Measurements from ENCODE around the gene TOM1.
"Not testable (repeated sequence)": the region's sequence is repeated elsewhere in the genome, so short reads cannot be mapped to it uniquely, and the experiment has no call there.

Gene TOM1

GRCh38 chr22:35377735-35378134 is 78.0 kb downstream of the TOM1 start:
- DNase-seq, result no peak

GRCh38 chr22:35378621-35379020 is 78.9 kb downstream of the TOM1 start:
- DNase-seq, result no peak

GRCh38 chr22:35379146-35379993 is 79.7 kb downstream of the TOM1 start:
- no peak for DNase-seq

DNA sequence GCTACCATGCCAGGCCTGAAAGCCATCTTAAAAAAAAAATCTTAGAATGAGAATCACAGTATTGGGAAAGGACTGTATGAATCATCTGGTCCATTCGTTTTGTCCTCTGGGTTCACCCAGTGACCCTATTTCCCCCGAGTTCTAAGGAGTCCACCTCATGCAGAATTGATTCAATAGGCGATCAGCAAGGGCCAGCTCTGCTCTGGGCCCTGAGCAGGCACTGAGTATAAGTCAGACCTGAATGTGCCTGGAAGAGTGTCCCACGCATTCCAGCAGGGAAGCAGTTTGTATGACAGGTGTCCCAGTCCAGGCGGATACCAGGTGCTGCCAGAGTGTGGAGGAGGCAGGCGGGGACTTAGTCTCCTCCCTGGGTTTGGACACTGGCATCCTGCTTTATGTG is 80.3 kb downstream of the TOM1 start:
- no peak for DNase-seq

DNA sequence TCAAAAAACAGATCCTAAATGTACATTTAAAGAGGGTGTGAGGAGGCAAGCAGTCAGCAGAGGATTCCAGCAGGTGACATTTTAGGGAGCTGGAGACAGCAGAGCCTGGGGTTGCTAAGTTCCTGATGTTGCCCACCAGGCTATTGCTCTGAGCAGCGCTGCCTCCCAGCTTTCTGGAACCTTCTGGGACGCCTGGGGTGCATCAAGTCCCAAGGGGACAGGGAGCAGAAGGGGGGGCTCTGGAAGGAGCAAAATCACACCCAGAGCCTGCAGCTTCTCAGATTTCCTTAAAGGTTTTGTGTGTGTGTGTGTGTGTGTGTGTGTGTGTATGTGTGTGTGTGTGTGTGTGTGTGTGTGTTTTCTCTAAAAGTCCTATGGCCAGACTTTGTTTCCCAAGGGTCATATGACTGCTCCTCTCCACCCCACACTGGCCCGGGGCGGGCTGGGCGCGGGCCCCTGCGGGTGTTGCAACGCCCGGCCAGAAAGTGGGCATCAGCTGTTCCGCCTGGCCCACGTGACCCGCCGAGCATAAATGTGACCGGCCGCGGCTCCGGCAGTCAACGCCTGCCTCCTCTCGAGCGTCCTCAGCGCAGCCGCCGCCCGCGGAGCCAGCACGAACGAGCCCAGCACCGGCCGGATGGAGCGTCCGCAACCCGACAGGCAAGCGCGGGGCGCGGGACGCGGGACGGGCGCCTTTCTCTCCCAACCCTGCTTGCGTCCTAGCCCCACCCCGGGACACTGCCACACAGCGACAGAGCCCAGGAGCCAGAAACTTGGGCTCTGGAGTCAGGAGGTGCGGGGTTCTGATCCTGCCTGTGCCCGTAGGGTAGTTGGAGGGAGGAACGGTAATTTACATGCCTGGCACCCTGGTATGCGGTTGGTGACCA is 81.1 kb downstream of the TOM1 start, which contains the start of gene HMOX1:
Gene HMOX1, plus strand, starts transcription at position 560 of the 887 bp plus-strand sequence. Its CDS starts 78 bp downstream, at position 638.
- peak; percentile 60 for DNase-seq

DNA sequence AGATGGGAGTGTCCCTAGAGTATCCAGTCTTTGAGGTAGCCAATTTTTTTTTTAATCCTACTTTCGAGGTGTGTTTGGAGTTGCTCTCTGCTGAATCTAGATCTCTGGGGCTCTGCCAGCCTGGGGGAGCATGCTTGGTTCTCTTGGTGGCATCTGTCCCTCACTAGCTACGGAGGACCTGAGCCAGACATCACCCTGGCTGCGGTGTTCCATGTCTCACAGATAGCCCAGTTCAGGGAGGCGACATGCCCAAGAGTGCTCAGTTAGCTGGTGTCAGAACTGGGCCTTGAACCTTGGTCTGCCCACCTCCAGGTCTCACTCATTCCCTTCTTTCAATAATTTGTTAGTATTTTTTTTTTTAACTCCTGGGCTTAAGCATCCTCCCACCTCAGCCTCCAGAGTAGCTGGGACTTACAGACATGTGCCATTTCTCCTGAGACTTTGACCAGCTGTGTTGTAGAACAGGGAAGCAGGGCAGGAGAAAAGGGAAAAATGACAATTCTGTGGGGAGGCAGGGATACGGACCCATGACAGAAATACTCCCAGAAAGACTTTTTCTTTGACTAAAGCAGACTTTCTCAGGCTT is 81.8 kb downstream of the TOM1 start:
- DNase-seq, result no peak

GRCh38 chr22:35383679-35384071 is 84.0 kb downstream of the TOM1 start:
- DNase-seq, result no peak

- DNase-seq, result no peak
Measured at GRCh38 chr22:35384527-35384926, 84.8 kb downstream of the TOM1 start.

- DNase-seq, result no peak
Measured at GRCh38 chr22:35384975-35385588, 85.4 kb downstream of the TOM1 start.

DNA sequence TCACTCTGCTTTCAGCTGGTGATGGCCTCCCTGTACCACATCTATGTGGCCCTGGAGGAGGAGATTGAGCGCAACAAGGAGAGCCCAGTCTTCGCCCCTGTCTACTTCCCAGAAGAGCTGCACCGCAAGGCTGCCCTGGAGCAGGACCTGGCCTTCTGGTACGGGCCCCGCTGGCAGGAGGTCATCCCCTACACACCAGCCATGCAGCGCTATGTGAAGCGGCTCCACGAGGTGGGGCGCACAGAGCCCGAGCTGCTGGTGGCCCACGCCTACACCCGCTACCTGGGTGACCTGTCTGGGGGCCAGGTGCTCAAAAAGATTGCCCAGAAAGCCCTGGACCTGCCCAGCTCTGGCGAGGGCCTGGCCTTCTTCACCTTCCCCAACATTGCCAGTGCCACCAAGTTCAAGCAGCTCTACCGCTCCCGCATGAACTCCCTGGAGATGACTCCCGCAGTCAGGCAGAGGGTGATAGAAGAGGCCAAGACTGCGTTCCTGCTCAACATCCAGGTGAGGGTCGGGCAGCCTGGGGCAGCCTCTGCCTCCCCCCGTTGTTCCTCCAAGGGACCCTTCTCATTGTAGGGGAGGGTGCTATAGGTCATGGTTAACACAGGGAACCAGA is 87.1 kb downstream of the TOM1 start:
- DNase-seq, result no peak

GRCh38 chr22:35390933-35391332 is 91.2 kb downstream of the TOM1 start:
- no peak for DNase-seq

GRCh38 chr22:35392357-35392756 is 92.7 kb downstream of the TOM1 start:
- no peak for DNase-seq

GRCh38 chr22:35393116-35394010 is 93.7 kb downstream of the TOM1 start:
- no peak for DNase-seq

GRCh38 chr22:35394011-35394312 is 94.3 kb downstream of the TOM1 start:
- DNase-seq, result no peak

DNA sequence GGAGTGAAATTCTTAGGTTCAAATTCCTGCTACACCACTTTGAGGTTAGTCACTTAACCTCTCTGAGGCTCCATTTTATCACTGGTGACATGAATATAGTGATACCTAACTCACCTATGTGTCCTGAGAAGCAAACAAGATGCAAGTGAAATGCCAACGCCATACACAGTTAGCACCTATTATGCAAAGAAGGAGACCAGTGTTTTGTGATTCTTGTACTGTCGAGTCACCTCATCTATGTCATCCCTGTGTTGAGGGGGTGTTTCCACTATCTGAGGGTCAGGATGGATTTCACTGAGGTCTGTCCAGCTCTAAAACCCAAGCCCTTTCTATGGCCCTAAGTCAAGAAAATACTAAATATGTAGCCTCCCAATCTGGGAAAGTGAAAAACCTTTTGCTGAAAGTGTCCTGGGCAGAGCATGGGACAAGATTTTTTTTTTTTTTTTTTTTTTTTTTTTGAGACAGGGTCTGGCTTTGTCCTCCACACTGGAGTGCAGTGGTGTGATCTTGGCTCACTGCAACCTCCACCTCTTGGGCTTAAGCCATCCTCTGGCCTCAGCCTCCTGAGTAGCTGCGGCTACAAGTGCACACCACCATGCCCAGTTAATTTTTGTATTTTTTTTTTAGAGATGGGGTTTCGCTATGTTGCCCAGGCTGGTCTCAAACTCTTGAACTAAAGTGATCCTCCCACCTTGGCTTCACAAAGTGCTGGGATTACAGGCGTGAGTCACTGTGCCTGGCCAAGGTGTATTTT is 95.3 kb downstream of the TOM1 start:
- no peak for DNase-seq

DNA sequence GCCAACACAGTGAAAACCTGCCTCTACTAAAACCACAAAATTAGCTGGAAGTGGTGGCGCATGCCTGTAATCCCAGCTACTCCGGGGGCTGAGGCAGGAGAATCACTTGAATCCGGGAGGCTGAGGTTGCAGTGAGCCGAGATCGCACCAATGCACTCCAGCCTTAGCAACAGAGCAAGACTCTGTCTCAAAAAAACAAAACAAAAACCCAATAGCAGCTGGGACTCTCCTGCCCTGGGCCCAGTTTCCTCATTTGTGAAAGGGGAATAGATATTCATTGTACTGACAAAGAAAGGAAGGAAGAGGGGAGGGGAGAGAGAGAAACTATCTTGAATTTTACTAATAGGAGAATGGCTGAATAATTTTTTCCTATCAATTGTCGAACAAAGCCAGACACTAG is 96.9 kb downstream of the TOM1 start:
- not testable (repeated sequence) for DNase-seq

DNA sequence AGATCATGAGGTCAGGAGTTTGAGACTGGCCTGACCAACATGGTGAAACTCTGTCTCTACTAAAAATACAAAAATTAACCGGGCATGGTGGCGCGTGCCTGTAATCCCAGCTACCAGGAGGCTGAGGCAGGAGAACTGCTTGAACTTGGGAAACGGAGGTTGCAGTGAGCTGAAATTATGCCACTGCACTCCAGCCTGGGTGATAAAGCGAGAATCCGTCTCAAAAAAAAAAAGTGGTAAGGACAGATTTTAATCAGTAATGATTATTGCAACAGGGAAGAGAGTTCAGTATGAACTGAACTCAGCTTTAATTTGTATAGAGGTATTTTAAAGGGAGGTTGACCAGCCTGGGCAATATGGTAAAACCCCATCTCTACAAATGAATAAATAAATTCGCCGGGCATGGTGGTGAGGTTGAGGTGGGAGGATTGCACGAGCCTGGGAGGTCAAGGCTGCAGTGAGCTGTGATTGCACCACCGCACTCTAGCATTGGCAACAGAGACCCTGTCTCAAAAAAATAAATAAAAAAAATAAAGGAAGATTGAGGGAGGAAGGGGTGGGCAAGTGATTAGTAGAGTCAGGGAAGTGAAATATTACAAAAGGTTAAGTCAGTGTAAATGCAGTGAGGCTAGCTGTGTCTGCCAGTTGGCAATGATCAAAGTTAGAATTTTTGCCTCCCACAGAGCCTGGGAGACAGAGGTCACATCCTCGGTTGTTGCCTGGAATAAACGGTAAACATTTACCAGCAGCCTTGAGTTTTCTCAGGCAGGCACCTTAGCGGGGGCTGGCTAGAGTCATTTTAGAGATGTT is 97.6 kb downstream of the TOM1 start:
- peak; percentile 20 for DNase-seq

Measured in NCI-H2227 treated with DMSO at 0.1 percent for 48 hours (cell line).